HPDE6-E6E7 (cell line): ENCODE measurements around the gene BIRC6.
"Not testable (repeated sequence)": the region's sequence is repeated elsewhere in the genome, so short reads cannot be mapped to it uniquely, and the experiment has no call there.

Source experiments
- DNase-seq: peaks from one replicate; pipeline ENCODE4 v3.0.0; 2011; ENCODE audit warnings: missing footprints; ENCODE audit errors: extremely low spot score

The BIRC6 gene

DNA sequence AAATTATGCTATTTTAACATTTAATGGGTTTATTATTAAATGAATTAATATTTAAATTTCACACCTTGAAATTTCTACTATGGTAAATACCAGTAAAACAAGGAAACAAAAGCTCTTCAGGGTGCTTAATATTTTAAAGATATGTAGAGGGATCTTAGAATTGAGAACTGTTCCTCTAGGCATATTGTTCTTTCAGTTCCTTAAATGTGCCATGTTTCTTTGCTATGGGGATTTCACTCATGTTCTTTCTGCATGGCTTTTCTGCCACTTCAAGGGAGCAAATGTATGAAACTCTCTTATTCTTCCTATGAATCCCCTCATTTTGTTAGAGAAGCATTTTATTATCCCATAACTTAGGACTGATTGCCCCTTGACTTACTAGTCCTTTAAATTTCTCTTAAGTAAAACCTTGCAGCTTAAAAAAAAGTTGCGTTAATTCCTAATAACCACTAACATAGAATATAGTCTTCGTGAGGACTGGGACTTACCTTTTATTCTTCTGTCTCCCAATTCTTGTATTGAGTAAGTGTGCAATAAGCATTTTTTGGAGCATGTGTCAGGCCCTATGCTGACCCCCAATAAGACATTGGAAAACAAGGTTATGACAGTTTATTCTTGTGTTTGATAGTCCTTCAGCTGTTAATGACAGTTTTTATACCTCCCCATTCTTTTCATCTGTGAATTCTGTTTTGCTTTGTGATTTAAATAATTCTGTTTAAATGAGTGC is 95.7 kb downstream of the BIRC6 start:
- no peak for DNase-seq

GRCh38 chr2:32453242-32454062 is 96.6 kb downstream of the BIRC6 start:
- DNase-seq, result no peak

GRCh38 chr2:32455816-32456215 is 99.0 kb downstream of the BIRC6 start:
- no peak for DNase-seq

DNA sequence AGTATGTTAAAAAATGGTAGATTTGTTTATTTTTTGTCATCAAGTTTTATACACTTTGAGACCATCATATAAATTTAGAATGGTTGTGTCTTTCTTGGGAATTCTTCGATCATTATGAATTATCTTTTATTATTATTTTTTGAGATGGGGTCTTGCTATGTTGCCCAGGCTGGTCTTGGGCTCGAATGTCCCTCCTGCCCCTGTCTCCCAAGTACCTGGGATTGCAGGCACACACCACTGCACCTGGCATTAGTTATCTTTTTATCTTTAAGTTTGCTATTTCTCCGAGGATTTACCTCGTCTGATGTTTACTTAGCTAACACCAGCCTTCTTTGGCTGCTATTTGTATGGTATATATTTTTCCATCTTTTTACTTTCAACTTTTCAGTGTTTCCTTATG is 100.0 kb downstream of the BIRC6 start:
- DNase-seq, result no peak

DNA sequence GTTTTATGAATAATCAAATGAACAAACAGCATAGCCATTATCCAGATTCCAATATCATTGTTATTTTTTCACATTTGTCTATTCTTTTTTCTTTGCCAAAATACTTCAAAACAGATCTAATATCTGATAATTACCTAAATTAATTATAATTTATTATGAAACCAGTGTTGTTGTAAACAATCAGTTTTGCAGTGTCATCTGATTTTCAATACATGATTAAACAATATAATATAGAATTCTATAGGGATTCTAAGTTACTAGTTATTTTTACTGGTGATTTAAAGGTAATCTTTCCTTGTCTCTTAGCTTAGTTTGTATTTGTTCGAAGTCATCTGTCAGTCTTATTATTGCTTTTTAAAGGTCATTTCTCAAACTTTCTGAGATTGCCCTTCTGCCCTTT is 101.0 kb downstream of the BIRC6 start:
- no peak for DNase-seq

DNA sequence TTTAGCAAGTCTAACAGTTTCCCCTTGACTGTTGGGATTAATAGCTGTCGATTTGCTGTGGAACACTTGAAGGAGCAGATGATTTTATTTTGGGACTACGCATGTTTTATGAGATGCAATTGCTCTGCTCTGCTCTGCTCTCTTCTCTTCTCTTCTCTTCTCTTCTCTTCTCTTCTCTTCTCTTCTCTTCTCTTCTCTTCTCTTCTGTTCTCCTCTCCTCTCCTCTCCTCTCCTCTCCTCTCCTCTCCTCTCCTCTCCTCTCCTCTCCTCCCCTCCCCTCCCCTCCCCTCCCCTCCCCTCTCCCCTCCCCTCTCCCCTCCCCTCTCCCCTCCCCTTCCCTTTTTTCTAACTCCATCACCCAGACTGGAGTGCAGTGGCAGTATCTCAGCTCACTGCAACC is 104.0 kb downstream of the BIRC6 start:
- not testable (repeated sequence) for DNase-seq

DNA sequence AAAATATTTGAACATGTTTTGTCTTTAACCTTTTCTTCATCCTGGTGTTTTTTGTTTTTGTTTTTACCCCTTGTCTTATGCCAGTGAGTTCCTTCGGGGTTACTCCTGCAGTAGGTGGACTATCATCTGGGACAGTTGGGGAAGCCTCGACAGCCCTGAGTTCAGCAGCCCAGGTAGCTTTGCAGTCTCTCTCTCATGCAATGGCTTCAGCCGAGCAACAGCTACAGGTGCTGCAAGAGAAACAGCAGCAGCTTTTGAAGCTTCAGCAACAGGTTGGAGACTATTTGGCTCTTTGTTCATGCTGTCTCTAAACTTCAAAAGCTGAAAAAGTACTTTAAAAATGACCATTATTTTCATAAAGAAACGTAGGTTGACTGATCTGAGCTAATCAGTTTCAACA is 106.3 kb downstream of the BIRC6 start:
- no peak for DNase-seq

DNA sequence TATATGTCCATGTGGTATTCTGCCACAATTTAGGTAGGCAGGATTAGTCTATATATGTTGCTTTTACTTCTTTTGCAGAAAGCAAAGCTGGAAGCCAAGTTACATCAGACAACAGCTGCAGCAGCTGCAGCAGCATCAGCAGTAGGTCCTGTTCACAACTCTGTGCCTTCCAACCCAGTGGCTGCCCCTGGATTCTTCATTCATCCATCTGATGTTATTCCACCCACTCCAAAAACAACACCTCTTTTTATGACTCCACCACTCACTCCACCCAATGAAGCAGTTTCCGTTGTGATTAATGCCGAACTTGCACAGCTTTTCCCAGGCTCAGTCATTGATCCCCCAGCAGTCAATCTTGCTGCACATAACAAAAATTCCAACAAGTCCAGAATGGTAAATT is 107.6 kb downstream of the BIRC6 start:
- no peak for DNase-seq

DNA sequence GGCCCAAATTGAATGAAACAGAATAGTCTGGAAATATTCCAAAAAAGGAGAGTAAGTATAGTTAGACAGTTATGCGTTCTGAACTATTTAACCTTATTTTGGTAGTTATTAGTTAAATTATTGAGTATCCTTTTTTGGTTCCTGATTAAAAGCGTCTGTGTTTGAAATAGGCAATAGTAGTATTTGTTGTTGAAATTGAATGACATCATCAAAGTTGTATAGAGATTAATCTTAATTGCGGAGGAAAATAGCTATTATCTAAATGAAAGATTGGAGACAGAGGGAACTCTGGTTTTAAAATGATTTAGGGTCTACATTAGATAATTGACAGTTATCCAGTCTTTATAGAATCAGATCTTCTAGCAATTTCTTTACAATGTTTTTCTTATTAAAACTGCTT is 115.8 kb downstream of the BIRC6 start:
- DNase-seq, result no peak

DNA sequence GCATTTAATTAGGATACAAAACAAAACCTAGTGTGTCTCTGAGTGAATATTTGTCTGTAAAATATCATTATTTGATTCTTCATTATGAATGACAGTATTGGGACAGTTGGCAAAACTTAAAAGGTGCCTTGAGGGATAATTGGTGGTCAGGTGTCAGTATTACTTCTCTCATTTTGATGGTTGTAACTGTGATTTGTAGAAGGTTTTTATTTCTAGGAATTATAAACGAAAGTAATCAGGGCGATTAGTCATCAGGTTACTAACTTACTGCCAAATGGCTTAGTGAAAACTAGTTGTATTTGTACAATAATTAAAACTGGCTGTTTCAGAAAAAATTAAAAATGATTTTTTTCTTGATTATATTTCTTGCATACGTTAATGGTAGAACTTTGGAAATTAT is 117.6 kb downstream of the BIRC6 start:
- DNase-seq, result no peak

DNA sequence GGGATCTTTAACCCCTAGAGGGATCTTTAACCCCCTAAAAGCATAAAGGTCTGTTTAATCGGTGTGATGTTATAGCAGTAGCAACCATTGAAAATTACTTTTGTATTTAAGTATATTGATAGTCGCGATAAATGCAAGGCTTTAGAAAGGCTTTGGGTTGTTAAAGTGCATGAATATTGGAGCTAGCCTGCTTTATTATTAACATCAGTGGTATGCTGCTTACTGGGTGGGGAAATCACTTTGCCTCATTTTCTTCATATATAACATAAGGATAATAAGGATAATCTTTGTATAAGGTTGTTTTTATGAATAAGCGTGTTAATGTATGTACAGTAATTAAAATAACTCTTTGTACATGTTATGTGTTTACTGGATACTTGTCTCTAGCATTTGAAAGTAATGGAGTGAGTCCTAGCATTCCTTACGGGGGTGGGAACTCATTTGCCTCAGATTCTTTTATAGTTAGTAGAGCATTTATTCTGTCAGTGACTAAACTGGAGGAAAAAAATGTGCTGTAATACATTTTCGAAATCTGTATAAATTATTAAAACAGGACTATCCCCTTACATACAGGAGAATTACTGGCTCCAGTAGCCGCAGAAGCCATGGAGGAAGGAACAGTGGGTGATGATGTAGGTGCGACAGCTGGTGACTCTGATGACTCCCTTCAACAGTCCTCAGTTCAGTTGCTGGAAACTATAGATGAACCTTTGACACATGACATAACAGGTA is 122.2 kb downstream of the BIRC6 start:
- DNase-seq, result no peak

GRCh38 chr2:32479993-32480392 is 123.2 kb downstream of the BIRC6 start:
- no peak for DNase-seq

GRCh38 chr2:32482471-32482870 is 125.6 kb downstream of the BIRC6 start:
- DNase-seq, result no peak

GRCh38 chr2:32484937-32485336 is 128.1 kb downstream of the BIRC6 start:
- peak; percentile 66 for DNase-seq

- DNase-seq, result no peak
Observed at GRCh38 chr2:32485399-32485798, 128.6 kb downstream of the BIRC6 start.

- no peak for DNase-seq
Observed at GRCh38 chr2:32489061-32489460, 132.2 kb downstream of the BIRC6 start.

DNA sequence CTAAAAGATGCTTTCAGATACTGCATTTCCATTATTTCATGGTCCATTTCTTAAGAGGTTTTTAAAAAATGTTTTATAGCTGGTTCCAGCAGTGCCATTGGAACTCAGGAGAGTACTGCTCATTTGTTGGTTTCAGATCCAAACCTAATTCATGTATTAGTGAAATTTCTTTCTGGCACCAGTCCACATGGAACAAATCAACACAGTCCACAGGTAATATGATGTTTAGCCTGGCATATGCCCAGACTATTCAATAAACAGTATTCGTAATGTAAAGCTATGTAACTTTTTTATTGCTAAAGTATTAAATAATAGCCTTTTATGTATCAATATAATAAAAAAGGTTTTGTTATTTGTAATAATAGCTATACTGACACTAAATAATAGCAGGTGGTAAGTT is 134.5 kb downstream of the BIRC6 start:
- DNase-seq, result no peak

DNA sequence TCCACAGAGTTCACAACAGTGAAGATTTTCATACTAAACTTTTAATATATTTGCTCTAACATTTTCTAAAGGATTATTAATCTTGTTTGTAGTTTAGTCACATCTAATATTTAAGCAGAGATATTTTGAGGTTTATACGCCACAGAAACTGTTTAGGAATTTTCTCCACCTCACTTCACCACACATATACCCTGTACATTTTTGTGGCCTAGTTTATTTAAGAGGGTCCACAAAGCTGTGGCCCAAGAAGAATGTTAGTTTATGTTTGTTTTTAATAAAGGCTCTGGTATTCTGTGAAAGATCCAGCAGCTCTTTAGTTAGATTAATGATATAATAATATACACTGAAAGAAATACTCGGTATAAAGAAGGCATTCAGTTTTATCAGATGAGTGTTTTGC is 138.3 kb downstream of the BIRC6 start:
- DNase-seq, result no peak

DNA sequence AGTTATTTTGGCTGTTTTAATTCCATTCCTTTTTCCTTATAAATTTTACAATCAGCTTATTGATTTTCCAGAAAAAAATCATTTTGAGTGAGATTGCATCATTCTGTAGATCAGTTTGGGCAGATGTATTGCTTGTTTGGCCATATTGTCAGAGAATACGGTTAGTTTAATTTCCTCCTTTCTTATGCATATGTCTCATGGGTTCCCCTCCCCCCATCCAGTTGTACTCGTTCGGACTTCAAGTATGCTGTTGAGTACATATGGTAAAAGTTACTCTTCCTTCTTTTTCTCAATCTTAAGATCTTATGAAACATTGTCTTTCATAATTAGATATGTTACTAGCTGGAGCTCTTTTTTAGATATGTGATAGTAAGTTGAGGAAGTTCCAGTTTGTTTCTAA is 139.8 kb downstream of the BIRC6 start:
- no peak for DNase-seq

- no peak for DNase-seq
Observed at GRCh38 chr2:32498306-32498705, 141.5 kb downstream of the BIRC6 start.

DNA sequence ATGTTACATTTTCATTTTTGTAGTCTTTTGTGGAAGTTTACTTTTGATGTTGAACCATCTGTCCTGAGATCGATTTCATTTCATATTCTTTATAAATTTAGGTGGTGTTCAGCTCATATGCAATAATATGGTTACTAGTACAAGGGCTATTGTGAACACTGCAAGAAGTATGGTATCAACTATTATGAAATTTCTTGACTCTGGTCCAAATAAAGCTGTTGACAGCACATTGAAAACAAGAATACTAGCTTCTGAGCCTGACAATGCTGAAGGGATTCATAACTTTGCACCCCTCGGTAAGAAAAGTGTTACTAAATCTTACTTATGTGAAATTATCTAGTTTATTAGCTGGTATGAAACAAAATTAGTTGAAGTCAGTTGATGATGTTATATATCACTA is 146.1 kb downstream of the BIRC6 start:
- no peak for DNase-seq

DNA sequence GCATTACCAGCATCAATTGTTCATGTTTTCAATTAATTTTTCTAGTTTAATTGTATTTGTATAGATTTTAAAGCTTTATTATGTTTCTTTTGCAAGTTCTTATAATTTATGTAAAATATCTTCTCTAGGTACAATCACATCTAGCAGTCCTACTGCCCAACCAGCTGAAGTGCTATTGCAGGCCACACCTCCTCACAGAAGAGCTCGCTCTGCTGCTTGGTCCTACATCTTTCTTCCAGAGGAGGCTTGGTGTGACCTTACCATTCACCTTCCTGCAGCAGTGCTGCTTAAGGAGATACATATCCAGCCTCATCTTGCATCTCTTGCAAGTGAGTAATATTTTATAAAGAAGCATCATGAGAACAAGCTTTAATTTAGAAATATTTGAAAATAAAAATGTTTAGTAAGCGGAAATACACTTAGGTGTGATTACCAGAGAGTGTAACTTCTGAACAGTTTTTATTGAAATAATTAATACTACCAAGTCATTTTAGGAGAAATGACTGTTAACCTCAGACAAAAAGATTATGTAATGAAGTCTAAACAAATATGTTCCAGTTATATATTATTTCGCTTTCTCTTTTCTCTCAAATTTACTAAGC is 148.2 kb downstream of the BIRC6 start:
- DNase-seq, result no peak
